GM12865 (cell line): ENCODE data around the gene AEBP2.
A peak's percentile ranks its signal among the peaks of the same experiment; 100 is the strongest.
"Not testable (repeated sequence)": the region's sequence is repeated elsewhere in the genome, so short reads cannot be mapped to it uniquely, and the experiment has no call there.

Experiments used
- DNase-seq: peaks from one replicate; pipeline ENCODE4 v3.0.0; 2010; ENCODE audit warnings: low read depth
- H3K4me3 ChIP-seq: 2 replicates; pipeline ENCODE4 v1.5.1; 2011; ENCODE audit warnings: mild to moderate bottlenecking, low read depth, low read length, control low read depth
- CTCF ChIP-seq: IDR thresholded peaks from 2 replicates; pipeline ENCODE4 v1.5.1; 2011; ENCODE audit warnings: low read length, control low read depth, low read depth, inconsistent platforms; ENCODE audit not compliant: insufficient read depth; ENCODE audit errors: missing control alignments

Gene AEBP2

GRCh38 chr12:19423166-19423930, 15.9 kb upstream of the AEBP2 start:
- H3K4me3 ChIP-seq = no peak overlapping the region
- no peak for TF ChIP-seq CTCF
- no peak for DNase-seq

GRCh38 chr12:19428246-19428645, 11.0 kb upstream of the AEBP2 start:
- no peak for DNase-seq
- TF ChIP-seq CTCF = no peak
- H3K4me3 ChIP-seq = no peak overlapping the region

GRCh38 chr12:19429491-19429890, 9.8 kb upstream of the AEBP2 start:
- H3K4me3 ChIP-seq = not testable (repeated sequence)

GRCh38 chr12:19430988-19431387, 8.3 kb upstream of the AEBP2 start:
- no peak for DNase-seq
- TF ChIP-seq CTCF = no peak

More at GRCh38 chr12:19429491-19429890, 9.8 kb upstream of the AEBP2 start:
- not testable (repeated sequence) for DNase-seq

GRCh38 chr12:19431407-19432308, 7.6 kb upstream of the AEBP2 start:
- peak; percentile 76 for DNase-seq
- TF ChIP-seq CTCF = no peak
- H3K4me3 ChIP-seq = no peak overlapping the region

More at GRCh38 chr12:19430988-19431387, 8.3 kb upstream of the AEBP2 start:
- no peak overlapping the region for H3K4me3 ChIP-seq

- no peak for TF ChIP-seq CTCF
- no peak for DNase-seq
- H3K4me3 ChIP-seq = no peak overlapping the region
Measured at GRCh38 chr12:19432309-19433170, 6.8 kb upstream of the AEBP2 start.

- no peak overlapping the region for H3K4me3 ChIP-seq
- no peak for TF ChIP-seq CTCF
- peak; percentile 57 for DNase-seq
Measured at GRCh38 chr12:19434538-19434937, 4.8 kb upstream of the AEBP2 start.
